Endothelial cell of umbilical vein (primary cell): ENCODE results near the gene ING1. TPM values are rescaled to one million over a fixed set of nuclear protein-coding genes. Genes with fewer than 3 reads are reported as not detected.

Experiments
- polyA plus RNA-seq, 4 experiments: library from polyadenylated mRNA; depleted of rRNA in 3 of 4; stranded (reverse) in 3 of 4; unstranded in 1 of 4; fragments of >200 nt; gene quantifications; 2 replicates each; pipeline versions ENCODE4 v1.2.1 to v1.2.3, GENCODE V29; 2011 to 2012; ENCODE audit warnings: missing spikeins in 1 of 4
- total RNA-seq: library from RNA; stranded (reverse); gene quantifications from 2 replicates; pipeline ENCODE4 v1.2.3, GENCODE V29; 2021

The ING1 gene
- total and polyA plus RNA-seq, 2 donors (not counting 3 experiments of a cell fraction or from before 2014, with no cell fraction given): 10.4 to 10.9 TPM

Other genes with a start within 250 kb of the ING1 start
- gene RAB20, start 152.0 kb upstream of the ING1 start, total RNA-seq: 1.3 and 1.4 TPM in 2 replicates
- 1.7 and 1.8 TPM in 2 replicates for gene RAB20, start 152.0 kb upstream of the ING1 start, polyA plus RNA-seq
- 19.9 and 22.4 TPM in 2 replicates for gene NAXD, start 98.2 kb upstream of the ING1 start, total RNA-seq
- 40.4 and 42.9 TPM in 2 replicates for gene NAXD, start 98.2 kb upstream of the ING1 start, polyA plus RNA-seq
- 44.1 and 51.2 TPM in 2 replicates for gene CARS2, start 7.6 kb upstream of the ING1 start, total RNA-seq
- gene CARS2, start 7.6 kb upstream of the ING1 start, polyA plus RNA-seq: 42.0 and 44.5 TPM in 2 replicates
- 83.1 and 94.1 TPM in 2 replicates for gene ANKRD10, start 201.4 kb downstream of the ING1 start, total RNA-seq
- gene ANKRD10, start 201.4 kb downstream of the ING1 start, polyA plus RNA-seq: 43.8 and 44.5 TPM in 2 replicates